Parathyroid adenoma (tissue), 2 donors: Measurements from ENCODE around the gene TMEM151A.
A peak's percentile ranks its signal among the peaks of the same experiment; 100 is the strongest.
"Not testable (repeated sequence)": the region's sequence is repeated elsewhere in the genome, so short reads cannot be mapped to it uniquely, and the experiment has no call there.

Source experiments
- H2AFZ ChIP-seq: fragments of 300-600 bp; sonication (generic); one replicate; pipeline ENCODE4 v1.7.0; 2017; ENCODE audit warnings: antibody characterized with exemption, mild to moderate bottlenecking
- H3K27ac ChIP-seq: fragments of 300-600 bp; sonication (generic); one replicate; pipeline ENCODE4 v1.7.0; 2017
- H3K27me3 ChIP-seq: fragments of 300-600 bp; sonication (generic); one replicate; pipeline ENCODE4 v1.7.0; 2017; ENCODE audit warnings: low read length; ENCODE audit not compliant: control insufficient read depth, insufficient read depth
- H3K36me3 ChIP-seq: fragments of 300-600 bp; sonication (generic); one replicate; pipeline ENCODE4 v1.7.0; 2017; ENCODE audit warnings: low read length; ENCODE audit not compliant: control insufficient read depth, insufficient read depth
- H3K4me1 ChIP-seq: fragments of 300-600 bp; sonication (generic); one replicate; pipeline ENCODE4 v1.7.0; 2017; ENCODE audit warnings: control low read depth
- H3K4me2 ChIP-seq: fragments of 300-600 bp; sonication (generic); one replicate; pipeline ENCODE4 v1.7.0; 2017; ENCODE audit warnings: low read length
- H3K4me3 ChIP-seq: fragments of 300-600 bp; sonication (generic); one replicate; pipeline ENCODE4 v1.7.0; 2017; ENCODE audit warnings: low read depth, low read length
- H3K79me2 ChIP-seq: fragments of 300-600 bp; sonication (generic); one replicate; pipeline ENCODE4 v1.7.0; 2017; ENCODE audit warnings: control low read depth
- H3K9ac ChIP-seq: fragments of 300-600 bp; sonication (generic); one replicate; pipeline ENCODE4 v1.7.0; 2017; ENCODE audit warnings: mild to moderate bottlenecking
- H3K9me3 ChIP-seq: fragments of 300-600 bp; sonication (generic); one replicate; pipeline ENCODE4 v1.7.0; 2017; ENCODE audit warnings: low read length; ENCODE audit not compliant: control insufficient read depth
- CTCF ChIP-seq: fragments of 300-600 bp; sonication (generic); IDR thresholded peaks from one replicate; pipeline ENCODE4 v1.7.0; 2017; ENCODE audit warnings: antibody characterized with exemption, mild to moderate bottlenecking
- donor health status: primary hyperparathyroidism.

The TMEM151A gene

GRCh38 chr11:66247801-66248200, 43.9 kb upstream of the TMEM151A start:
- Histone ChIP-seq H3K36me3 (no peaks in the 10 kb centered on the region), H3K27me3 (no peaks in the 10 kb centered on the region), H2AFZ (no peak overlapping the region), H3K4me2 (no peak overlapping the region), H3K4me3 (no peak overlapping the region), H3K9me3 (no peaks in the 10 kb centered on the region), H3K79me2 (no peaks in the 10 kb centered on the region), H3K4me1 (no peaks in the 10 kb centered on the region), H3K9ac (no peak overlapping the region), H3K27ac (no peak overlapping the region)
- no peak for TF ChIP-seq CTCF

- H3K79me2 ChIP-seq: no peaks in the 10 kb centered on the region
- no peaks in the 10 kb centered on the region for H3K36me3 ChIP-seq
- no peaks in the 10 kb centered on the region for H3K4me1 ChIP-seq
- no peaks in the 10 kb centered on the region for H3K27me3 ChIP-seq
- no peak for TF ChIP-seq CTCF
- no peak overlapping the region for H3K9ac ChIP-seq
- no peaks in the 10 kb centered on the region for H3K9me3 ChIP-seq
- no peak overlapping the region for H2AFZ ChIP-seq
- no peak overlapping the region for H3K4me2 ChIP-seq
- H3K27ac ChIP-seq: no peak overlapping the region
- H3K4me3 ChIP-seq: no peak overlapping the region
These were observed 42.8 kb upstream of the TMEM151A start for GRCh38 chr11:66248903-66249302.

- H2AFZ ChIP-seq: no peak overlapping the region
- no peaks in the 10 kb centered on the region for H3K4me1 ChIP-seq
- H3K4me2 ChIP-seq: no peak overlapping the region
- no peaks in the 10 kb centered on the region for H3K36me3 ChIP-seq
- H3K27me3 ChIP-seq: no peaks in the 10 kb centered on the region
- TF ChIP-seq CTCF: no peak
- no peaks in the 10 kb centered on the region for H3K9me3 ChIP-seq
- H3K4me3 ChIP-seq: no peak overlapping the region
- H3K79me2 ChIP-seq: no peaks in the 10 kb centered on the region
- no peak overlapping the region for H3K9ac ChIP-seq
- no peak overlapping the region for H3K27ac ChIP-seq
These were observed 39.9 kb upstream of the TMEM151A start for GRCh38 chr11:66251809-66252208.

GRCh38 chr11:66253081-66253480, 38.6 kb upstream of the TMEM151A start:
- not testable (repeated sequence) for H3K27ac ChIP-seq, H3K36me3 ChIP-seq, H3K4me3 ChIP-seq, H3K4me1 ChIP-seq, H2AFZ ChIP-seq, H3K79me2 ChIP-seq, H3K27me3 ChIP-seq, H3K9ac ChIP-seq, H3K9me3 ChIP-seq, H3K4me2 ChIP-seq

- Histone ChIP-seq H3K27me3 (no peaks in the 10 kb centered on the region), H3K4me1 (no peaks in the 10 kb centered on the region), H3K36me3 (no peaks in the 10 kb centered on the region), H3K79me2 (no peaks in the 10 kb centered on the region), H3K4me2 (peak overlapping the region; percentile 94), H2AFZ (peak overlapping the region; percentile 87), H3K9ac (no peak overlapping the region), H3K9me3 (no peaks in the 10 kb centered on the region), H3K4me3 (peak overlapping the region; percentile 80), H3K27ac (no peak overlapping the region)
- no peak for TF ChIP-seq CTCF
These were observed 33.2 kb upstream of the TMEM151A start for GRCh38 chr11:66258473-66258893.
